H1 (cell line): ENCODE measurements around the gene CKAP4. TPM values are rescaled to one million over a fixed set of nuclear protein-coding genes. Genes with fewer than 3 reads are reported as not detected.

Experiments
- CTCF ChIA-PET: fragments of 300-600 bp; sonication (Branson Sonifier 250); formaldehyde crosslinking; loops from one replicate; lab custom pipeline; 2021; ENCODE audit not compliant: partially characterized antibody; lab: Charles Lee
- POLR2A ChIA-PET: fragments of 300-600 bp; sonication (Branson Sonifier 250); formaldehyde crosslinking; loops from one replicate; lab custom pipeline; 2021; ENCODE audit warnings: inconsistent platforms; ENCODE audit not compliant: partially characterized antibody; lab: Charles Lee
- DNase-seq, 2 experiments: peaks; one replicate each; pipeline versions ENCODE4 v3.0.0 to v3.0.0-alpha.2; 2010 to 2022; ENCODE audit warnings: low spot score in 2 of 2, low read depth in 1 of 2, mixed read lengths in 1 of 2
- FAIRE-seq: peaks from 2 replicates; lab custom pipeline; 2011; peaks lifted over from hg19 to GRCh38; lab: Jason Lieb, UNC
- H2AFZ ChIP-seq: 2 replicates; pipeline ENCODE4 v1.8.1; 2012; ENCODE audit warnings: low read length, inconsistent platforms
- H2AK5ac ChIP-seq: 2 replicates; pipeline ENCODE4 v1.6.1; 2013; ENCODE audit warnings: low read depth, low read length
- H2BK120ac ChIP-seq: replicated peaks from 2 replicates; pipeline ENCODE3; 2013; ENCODE audit warnings: low read depth, low read length, inconsistent platforms
- H2BK12ac ChIP-seq: 2 replicates; pipeline ENCODE4 v1.6.1; 2013; ENCODE audit warnings: low read depth, low read length
- H2BK15ac ChIP-seq: 2 replicates; pipeline ENCODE4 v1.6.1; 2013; ENCODE audit warnings: low read length
- H2BK20ac ChIP-seq: 2 replicates; pipeline ENCODE4 v1.6.1; 2013; ENCODE audit warnings: low read length
- H2BK5ac ChIP-seq: 2 replicates; pipeline ENCODE4 v1.6.1; 2013; ENCODE audit warnings: low read depth, low read length
- H3K14ac ChIP-seq: 2 replicates; pipeline ENCODE4 v1.6.1; 2013; ENCODE audit warnings: inconsistent platforms; ENCODE audit not compliant: insufficient read length
- H3K18ac ChIP-seq: 2 replicates; pipeline ENCODE4 v1.6.1; 2013; ENCODE audit warnings: low read length; ENCODE audit errors: extremely low read depth
- H3K23ac ChIP-seq: 2 replicates; pipeline ENCODE4 v1.6.1; 2013; ENCODE audit warnings: inconsistent platforms; ENCODE audit not compliant: insufficient read length
- H3K23me2 ChIP-seq: 2 replicates; pipeline ENCODE4 v1.6.1; 2013; ENCODE audit warnings: low read depth, low read length
- H3K27ac ChIP-seq: 2 replicates; pipeline ENCODE4 v1.6.1; 2011; ENCODE audit warnings: low read depth, low read length, inconsistent platforms
- H3K27me3 ChIP-seq, 4 experiments: replicated peaks in 1 of 4; 1 replicate in 1 of 4; 2 replicates in 3 of 4; pipeline versions ENCODE4 v1.6.1 to v1.8.1; 2011 to 2013; ENCODE audit warnings: low read length in 3 of 4, mild to moderate bottlenecking in 3 of 4, inconsistent platforms in 2 of 4, mixed read lengths in 2 of 4, moderate library complexity in 1 of 4; ENCODE audit not compliant: control insufficient read depth in 3 of 4, insufficient read depth in 3 of 4; ENCODE audit errors: extremely low read depth in 1 of 4
- H3K36me3 ChIP-seq, 4 experiments: 2 replicates each; pipeline versions ENCODE4 v1.6.1 to v1.8.1; 2011 to 2013; ENCODE audit warnings: mild to moderate bottlenecking in 4 of 4, low read length in 3 of 4, moderate library complexity in 2 of 4, control low read depth in 1 of 4, inconsistent platforms in 1 of 4; ENCODE audit not compliant: insufficient read depth in 4 of 4, control insufficient read depth in 2 of 4
- H3K4ac ChIP-seq: replicated peaks from 2 replicates; pipeline ENCODE3; 2013; ENCODE audit warnings: low read length, low read depth, mixed read lengths, inconsistent platforms; ENCODE audit not compliant: insufficient read length
- H3K4me1 ChIP-seq, 4 experiments: replicated peaks in 1 of 4; 1 replicate in 1 of 4; 2 replicates in 3 of 4; pipeline versions ENCODE4 v1.6.1 to v1.8.1; 2011 to 2013; ENCODE audit warnings: low read length in 3 of 4, inconsistent platforms in 2 of 4, mixed read lengths in 1 of 4; ENCODE audit not compliant: insufficient read depth in 4 of 4, control insufficient read depth in 3 of 4
- H3K4me2 ChIP-seq, 2 experiments: 2 replicates each; pipeline versions ENCODE4 v1.6.1 to v1.8.1; 2011 to 2013; ENCODE audit warnings: low read depth in 2 of 2, low read length in 2 of 2, control low read depth in 1 of 2, inconsistent platforms in 1 of 2, mild to moderate bottlenecking in 1 of 2; ENCODE audit not compliant: insufficient read depth in 1 of 2
- H3K4me3 ChIP-seq, 4 experiments: fragments of 200-600, 300-600 bp in 1 of 4; sonication (generic), shearing (Covaris generic), sonication (Bioruptor Twin) in 1 of 4; 2 replicates each; pipeline versions ENCODE4 v1.5.1 to v1.8.1; 2011 to 2016; ENCODE audit warnings: low read length in 4 of 4, low read depth in 3 of 4, control low read depth in 2 of 4, inconsistent platforms in 2 of 4, mild to moderate bottlenecking in 2 of 4, mixed read lengths in 1 of 4, moderate library complexity in 1 of 4; ENCODE audit not compliant: insufficient read depth in 2 of 4; ENCODE audit errors: extremely low read depth in 1 of 4
- H3K56ac ChIP-seq: replicated peaks from 2 replicates; pipeline ENCODE3; 2013; ENCODE audit warnings: low read depth, mild to moderate bottlenecking, mixed read lengths, low read length, inconsistent platforms; ENCODE audit not compliant: insufficient read length
- H3K79me1 ChIP-seq: 2 replicates; pipeline ENCODE4 v1.6.1; 2013; ENCODE audit warnings: low read depth, low read length, control low read depth
- H3K79me2 ChIP-seq, 2 experiments: 2 replicates each; pipeline versions ENCODE4 v1.6.1 to v1.8.1; 2012 to 2013; ENCODE audit warnings: low read length in 2 of 2, mild to moderate bottlenecking in 2 of 2, inconsistent platforms in 1 of 2; ENCODE audit not compliant: insufficient read depth in 2 of 2, control insufficient read depth in 1 of 2
- H3K9ac ChIP-seq, 4 experiments: replicated peaks in 1 of 4; 1 replicate in 1 of 4; 2 replicates in 3 of 4; pipeline versions ENCODE4 v1.6.1 to v1.8.1; 2011 to 2013; ENCODE audit warnings: low read depth in 3 of 4, low read length in 3 of 4, control low read depth in 2 of 4, mild to moderate bottlenecking in 2 of 4, moderate library complexity in 2 of 4, inconsistent platforms in 1 of 4; ENCODE audit errors: extremely low read depth in 1 of 4
- H3K9me3 ChIP-seq, 2 experiments: 2 replicates each; pipeline versions ENCODE4 v1.6.1 to v1.8.1; 2012 to 2013; ENCODE audit warnings: mild to moderate bottlenecking in 2 of 2, moderate library complexity in 2 of 2, control low read depth in 1 of 2, inconsistent platforms in 1 of 2, low read depth in 1 of 2, low read length in 1 of 2, mixed read lengths in 1 of 2; ENCODE audit not compliant: insufficient read depth in 2 of 2
- H4K20me1 ChIP-seq, 2 experiments: replicated peaks in 1 of 2; 2 replicates each; pipeline versions ENCODE3 to v1.8.1; 2011 to 2013; ENCODE audit warnings: inconsistent platforms in 2 of 2, low read length in 2 of 2, mild to moderate bottlenecking in 1 of 2; ENCODE audit not compliant: insufficient read depth in 2 of 2, control insufficient read depth in 1 of 2
- H4K5ac ChIP-seq: 2 replicates; pipeline ENCODE4 v1.6.1; 2013; ENCODE audit warnings: low read length, low read depth, mixed read lengths, inconsistent platforms; ENCODE audit not compliant: insufficient read length
- H4K8ac ChIP-seq: 2 replicates; pipeline ENCODE4 v1.8.0; 2013; ENCODE audit warnings: mild to moderate bottlenecking, moderate library complexity, low read length, inconsistent platforms; ENCODE audit not compliant: insufficient read depth; ENCODE audit errors: extremely low read depth
- H4K91ac ChIP-seq: replicated peaks from 2 replicates; pipeline ENCODE3; 2013; ENCODE audit warnings: low read length, mixed read lengths, inconsistent platforms; ENCODE audit not compliant: insufficient read length
- ASH2L ChIP-seq: fragments of 200-600, 300-600 bp; sonication (generic); IDR thresholded peaks from one replicate; pipeline ENCODE4 v1.7.1; 2017; ENCODE audit warnings: low read length
- BCL11A ChIP-seq, 2 experiments: IDR thresholded peaks; one replicate each; pipeline ENCODE4 v1.6.1; 2011; ENCODE audit warnings: low read depth in 2 of 2, low read length in 2 of 2, mild to moderate bottlenecking in 2 of 2
- CBX5 ChIP-seq: fragments of 300-800, 300-1000 bp; sonication (generic); IDR thresholded peaks from 2 replicates; pipeline ENCODE4 v1.7.1; 2016; ENCODE audit warnings: antibody characterized with exemption, low read length, low read depth
- CHD1 ChIP-seq: IDR thresholded peaks from 2 replicates; pipeline ENCODE4 v1.6.1; 2012; ENCODE audit warnings: low read depth, low read length, improper control_type of control experiment
- CTBP2 ChIP-seq: IDR thresholded peaks from 2 replicates; pipeline ENCODE4 v1.7.0; 2011; ENCODE audit warnings: borderline replicate concordance, mild to moderate bottlenecking, moderate library complexity, mixed read lengths, low read length; ENCODE audit not compliant: insufficient read depth, insufficient read length
- GABPA ChIP-seq: IDR thresholded peaks from 2 replicates; pipeline ENCODE4 v1.6.1; 2011; ENCODE audit warnings: mild to moderate bottlenecking, low read length, moderate library complexity, borderline replicate concordance; ENCODE audit not compliant: insufficient read depth
- SIX5 ChIP-seq: IDR thresholded peaks from 2 replicates; pipeline ENCODE4 v1.6.1; 2011; ENCODE audit warnings: mild to moderate bottlenecking, low read depth, low read length
- WGBS, 2 experiments: shearing (Covaris generic) in 1 of 2; methylation state at CpG; one replicate each; pipeline versions ENCODE4 v1.1.6 to v1.1.7; 2013 to 2015; ENCODE audit warnings: low lambda C conversion rate in 2 of 2, mixed read lengths in 2 of 2, inconsistent platforms in 1 of 2, low coverage in 1 of 2, missing lambda C conversion rate in 1 of 2; ENCODE audit not compliant: insufficient replicate concordance in 2 of 2, insufficient coverage in 1 of 2, insufficient read length in 1 of 2; ENCODE audit errors: extremely low coverage in 1 of 2, missing lambda C conversion rate in 1 of 2; 5-methylcytosine and 5-hydroxymethylcytosine counted together
- polyA plus RNA-seq, 7 experiments: library from polyadenylated mRNA; depleted of rRNA in 3 of 7; stranded (reverse) in 5 of 7; unstranded in 2 of 7; fragments of >200 nt in 5 of 7; fragments of 200-250 nt in 2 of 7; gene quantifications; 1 replicate in 5 of 7; 2 replicates in 1 of 7; 4 replicates in 1 of 7; pipeline versions ENCODE4 v1.2.1 to v1.2.3, GENCODE V29; 2011 to 2013; ENCODE audit warnings: missing spikeins in 2 of 7, mixed read lengths in 2 of 7
- total RNA-seq: library from RNA; stranded (reverse); fragmentation: NEBNext Ultra II Directional; extraction: Animal tissue kit (Norgen Biotek cat#: 25700); gene quantifications from 2 replicates; pipeline ENCODE4 v1.2.1, GENCODE V29; 2021

CKAP4 gene
- total and polyA plus RNA-seq, 2 of the 8 experiments (the other 6 are each of a cell fraction or from before 2014, with no cell fraction given) = 35.8 to 80.7 TPM

- H2BK15ac ChIP-seq = no peak overlapping the region
- POLR2A ChIA-PET = no interaction called here
Measured at GRCh38 chr12:106190581-106190980, 57.2 kb downstream of the CKAP4 start.

More at GRCh38 chr12:106190581-106190980, 57.2 kb downstream of the CKAP4 start:
- no peak overlapping the region for H3K56ac ChIP-seq
- no peak overlapping the region for H2BK5ac ChIP-seq
- peaks cover 0 to 7% (median 2%) of the 10 kb centered on the region in 4 experiments; a peak in 4 of 7 replicates for H3K4me1 ChIP-seq
- TF ChIP-seq CTBP2 (no peak), ASH2L (no peak), SIX5 (no peak), GABPA (no peak), CBX5 (no peak), BCL11A (IDR thresholded peaks at IDR 0.05; ENCODE audit: low read depth in 2 of 2, low read length in 2 of 2) (no peak), CHD1 (no peak)
- no peaks in the 10 kb centered on the region for H3K36me3 ChIP-seq
- H3K9me3 ChIP-seq = no peaks in the 10 kb centered on the region
- H3K4me2 ChIP-seq = no peak overlapping the region
- H2BK12ac ChIP-seq = no peak overlapping the region
- no peaks in the 10 kb centered on the region for H3K23me2 ChIP-seq
- no peak overlapping the region for H4K8ac ChIP-seq
- H3K79me2 ChIP-seq = no peaks in the 10 kb centered on the region
- H3K4ac ChIP-seq = no peak overlapping the region
- H3K4me3 ChIP-seq = no peak overlapping the region
- no peaks in the 10 kb centered on the region for H3K27me3 ChIP-seq
- H2BK20ac ChIP-seq = no peak overlapping the region
- no peak overlapping the region for H3K9ac ChIP-seq
- no peak overlapping the region for H2AK5ac ChIP-seq
- no peak overlapping the region for H3K27ac ChIP-seq
- no peak for DNase-seq
- no peak overlapping the region for H3K23ac ChIP-seq
- no peak overlapping the region for H2AFZ ChIP-seq
- no peak overlapping the region for H3K14ac ChIP-seq
- H3K79me1 ChIP-seq = no peaks in the 10 kb centered on the region
- no peak overlapping the region for H3K18ac ChIP-seq
- H4K91ac ChIP-seq = no peak overlapping the region
- CTCF ChIA-PET = interaction anchor here (0.6 to 4.2 kb wide), 5 partner anchors 15 to 898 kb away, joined by 3 to 19 read pairs (median 3); no protein-coding TSS in a partner anchor
- no peak for FAIRE-seq
- H4K20me1 ChIP-seq = no peaks in the 10 kb centered on the region
- 97% methylated on average over 3 of the region's 3 CpGs; no CpG with 5 or more reads in 1 of the 2 experiments for WGBS, 2 experiments
- H4K5ac ChIP-seq = no peak overlapping the region
- no peak overlapping the region for H2BK120ac ChIP-seq
